ENCODE results near the gene ETF1.

The ETF1 gene

DNA sequence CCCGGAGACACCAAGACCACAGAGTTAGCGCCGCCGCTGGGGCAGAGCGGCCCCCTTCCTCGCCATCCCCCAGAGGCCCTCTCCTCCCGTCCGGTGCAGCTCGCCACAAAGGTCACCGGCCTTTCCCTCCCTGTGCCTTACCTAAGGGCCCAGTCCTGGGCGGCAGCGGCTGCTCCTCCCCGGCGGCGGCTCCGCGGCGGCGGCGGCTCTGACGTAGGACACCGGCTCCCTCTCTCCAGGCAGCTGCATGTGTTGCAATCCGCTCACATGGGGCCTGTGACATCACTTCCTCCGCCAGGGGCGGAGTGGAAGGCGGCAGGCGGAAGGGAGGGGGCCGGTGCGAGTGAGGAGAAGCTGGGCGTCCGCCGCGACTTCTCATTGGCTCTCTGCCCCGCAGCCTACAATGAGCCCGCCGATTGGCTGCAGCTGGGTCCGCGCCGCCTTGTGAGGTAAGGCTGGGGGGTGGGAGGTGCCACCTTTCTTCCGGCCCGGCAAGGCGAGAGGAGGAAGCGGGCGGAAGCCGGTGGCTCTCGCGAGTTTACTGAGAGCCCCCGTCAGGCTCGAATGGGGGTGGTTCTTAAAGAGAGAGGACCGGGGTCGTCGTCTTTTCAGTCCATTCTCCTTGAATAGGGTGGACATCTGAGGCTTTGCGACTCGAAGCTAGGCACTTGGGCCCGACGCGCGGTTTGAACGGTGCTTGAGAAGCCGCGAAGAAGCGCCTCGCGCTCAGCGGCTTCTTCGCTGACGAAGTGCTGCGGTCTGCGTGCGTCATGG lies at the start of gene ETF1:
Gene ETF1, minus strand, starts transcription at position 281 of the 774 bp plus-strand sequence. CDS start 318 bp downstream, outside the sequence.
- DNase-seq (ENCODE audit: low spot score) = peak; percentile 99

DNA sequence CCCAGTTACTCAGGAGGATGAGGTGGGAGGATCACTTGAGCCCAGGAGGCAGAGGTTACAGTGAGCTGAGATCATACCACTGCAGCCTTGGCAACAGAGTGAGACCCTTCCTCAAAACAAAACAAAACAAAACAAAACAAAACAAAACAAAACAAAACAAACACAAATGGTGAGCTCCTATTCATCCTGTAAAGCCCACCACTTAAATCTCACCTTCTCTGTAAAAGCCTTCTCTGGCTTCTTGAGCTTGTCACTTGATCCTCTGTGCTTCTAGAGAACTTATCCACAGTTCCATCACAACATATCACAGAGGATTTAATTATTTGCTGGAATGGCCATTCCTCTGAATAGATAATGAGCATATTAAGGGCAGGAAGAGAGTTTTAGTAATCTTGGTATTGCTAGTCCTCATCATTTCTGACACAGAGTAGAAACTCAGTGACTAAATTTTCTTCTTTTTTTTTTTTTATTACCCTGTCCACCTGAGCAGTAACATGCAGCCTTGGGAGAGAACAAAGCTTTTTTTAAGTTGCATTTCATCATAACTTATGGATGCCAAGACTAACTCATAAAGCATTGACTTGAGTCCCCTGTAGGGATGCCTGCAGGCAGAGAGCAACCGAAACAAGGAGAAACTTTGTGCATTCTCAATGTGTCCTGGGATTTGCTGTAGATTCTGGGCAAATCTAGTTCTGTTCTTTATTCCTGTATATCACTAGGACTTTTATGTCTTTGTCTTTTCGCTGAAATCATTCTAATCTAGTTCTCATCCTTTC lies 45.2 kb upstream of the ETF1 start:
- no peak for DNase-seq (ENCODE audit: low spot score)

DNA sequence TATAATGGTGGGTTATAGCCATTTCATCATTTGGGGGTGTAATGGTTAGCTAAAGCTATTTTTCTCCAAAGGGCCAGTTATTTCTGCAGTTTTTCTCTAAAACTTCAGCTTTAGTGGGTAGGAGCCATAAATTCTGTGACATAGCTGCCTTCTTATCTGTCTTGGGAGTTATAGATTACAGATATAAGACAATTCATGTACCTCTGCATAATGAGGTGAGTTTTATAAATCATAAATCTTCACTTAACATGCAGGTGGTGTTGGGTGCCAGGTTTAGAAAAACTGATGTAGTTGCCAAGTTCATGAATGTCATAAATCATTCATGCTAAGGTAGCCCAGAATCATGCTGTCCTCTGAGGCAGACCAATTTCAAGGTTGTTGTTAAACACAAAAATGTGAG lies 42.1 kb upstream of the ETF1 start:
- DNase-seq (ENCODE audit: low spot score) = no peak

DNA sequence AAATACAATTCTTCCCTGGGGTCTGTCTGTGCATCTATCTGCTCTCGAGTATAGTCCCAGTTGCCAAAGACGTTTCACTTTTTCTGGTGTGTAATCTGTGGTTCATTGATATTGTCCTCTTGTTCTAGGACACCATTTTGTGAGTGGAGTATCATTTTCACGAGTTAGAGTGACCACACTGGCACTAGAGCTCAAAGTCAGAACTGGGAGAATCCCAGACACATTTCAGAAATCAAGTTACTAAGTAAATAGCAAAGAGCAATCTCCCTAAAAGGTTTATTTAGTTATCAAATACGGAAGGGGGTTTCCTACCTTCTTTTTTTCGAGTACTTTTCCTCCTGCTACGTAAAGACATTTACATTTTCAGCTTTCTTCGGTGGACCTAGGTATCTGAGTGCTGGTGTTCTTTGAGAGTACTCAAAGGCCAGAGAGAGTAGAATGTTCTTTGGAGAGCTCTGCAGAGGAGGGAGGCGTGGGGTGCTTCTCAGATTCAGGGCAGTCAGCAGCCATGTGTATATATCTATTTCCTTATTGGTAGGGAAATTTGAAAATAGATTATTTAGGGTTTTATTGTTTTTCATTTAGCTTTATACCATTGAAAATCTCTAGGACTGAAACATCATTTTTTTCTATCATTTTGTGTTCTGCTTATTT lies 41.1 kb upstream of the ETF1 start:
- DNase-seq (ENCODE audit: low spot score) = no peak

DNA sequence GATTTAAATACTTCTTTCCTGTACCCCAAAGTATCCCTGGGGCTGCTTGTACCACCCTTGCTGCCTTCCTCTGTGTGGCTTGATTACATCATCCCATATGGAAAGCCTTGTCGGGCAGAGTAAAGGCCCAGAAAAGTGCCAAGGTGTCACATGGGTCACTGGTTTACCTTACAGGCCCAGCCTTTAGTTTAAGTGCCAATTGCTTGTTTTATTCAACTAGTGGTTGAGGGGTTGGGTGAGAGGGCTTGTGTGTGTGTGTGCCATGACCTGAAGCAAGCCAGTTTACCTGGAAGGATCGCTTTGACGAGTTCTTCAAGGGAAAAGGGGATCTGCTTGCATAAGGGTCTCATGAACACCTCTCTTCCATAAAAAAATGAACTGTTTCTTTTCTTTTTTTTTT lies 39.9 kb upstream of the ETF1 start:
- no peak for DNase-seq (ENCODE audit: low spot score)

DNA sequence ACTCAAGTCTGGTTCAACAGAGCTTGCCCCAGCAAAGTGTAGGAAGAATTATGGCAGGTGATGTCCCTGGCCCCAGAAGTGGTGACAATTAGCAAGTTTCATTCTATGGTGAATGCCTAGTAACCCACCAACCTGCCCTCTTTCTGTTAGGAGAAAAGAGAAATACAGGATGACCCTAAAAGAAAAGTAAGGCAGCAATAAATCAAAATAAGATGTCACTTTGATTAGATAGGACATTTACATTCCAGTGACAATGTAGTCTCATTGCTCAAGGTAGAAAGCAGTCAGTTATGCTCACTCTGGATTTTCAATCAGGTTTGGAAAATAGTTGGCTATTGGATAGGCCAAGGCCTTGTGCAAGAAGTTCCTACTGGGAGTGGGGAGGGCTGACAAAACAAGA lies 37.7 kb upstream of the ETF1 start:
- no peak for DNase-seq (ENCODE audit: low spot score)

DNA sequence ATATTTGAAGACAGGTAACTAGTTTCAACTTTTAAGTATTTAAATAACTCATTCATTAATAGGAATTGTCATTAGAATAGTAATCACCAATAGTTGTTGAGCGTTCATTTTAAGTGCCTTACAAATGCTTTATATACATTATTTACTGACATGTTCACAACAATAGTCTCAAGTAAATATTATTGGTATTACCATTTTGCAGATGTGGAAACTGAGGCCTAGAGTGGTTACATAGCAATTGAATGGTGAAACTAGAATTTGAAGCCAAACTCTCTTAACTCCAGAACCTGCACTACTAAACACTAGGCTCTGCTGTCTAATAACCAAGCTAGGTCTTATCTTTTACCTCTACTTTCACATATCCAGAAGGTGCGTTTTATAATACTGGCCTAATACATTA lies 37.0 kb upstream of the ETF1 start:
- DNase-seq (ENCODE audit: low spot score) = no peak

DNA sequence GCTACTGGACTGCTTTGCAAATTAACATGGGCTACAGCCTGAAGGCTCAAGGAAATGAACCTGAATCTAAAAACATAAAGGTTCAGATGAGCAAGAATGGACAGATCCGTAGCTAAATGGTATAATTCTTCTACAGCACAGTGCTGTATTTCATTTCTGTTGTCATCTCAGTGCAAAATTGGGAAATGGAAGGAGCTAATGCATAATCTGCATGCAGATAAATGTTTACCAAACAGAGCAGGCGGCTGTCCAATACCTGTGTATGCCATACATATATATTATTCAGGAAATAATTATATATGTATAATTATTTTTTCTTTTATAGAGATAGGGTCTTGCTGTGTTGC lies 36.5 kb upstream of the ETF1 start:
- DNase-seq (ENCODE audit: low spot score) = no peak

DNA sequence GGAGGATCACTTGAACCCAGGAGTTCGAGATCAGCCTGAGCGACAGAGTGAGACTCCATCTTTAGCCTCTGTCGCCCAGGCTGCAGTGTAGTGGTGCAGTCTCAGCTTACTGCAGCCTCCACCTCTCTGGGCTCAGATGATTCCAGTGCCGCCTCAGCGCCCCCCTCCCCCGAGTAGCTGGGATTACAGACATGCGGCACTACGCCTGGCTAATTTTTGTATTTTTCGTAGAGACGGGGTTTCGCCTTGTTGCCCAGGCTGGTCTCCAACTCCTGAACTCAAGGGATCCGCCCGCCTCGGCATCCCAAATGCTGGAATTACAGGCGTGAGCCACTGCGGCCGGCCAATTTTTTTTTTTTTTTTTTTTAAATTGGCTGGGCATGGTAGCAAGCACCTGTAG lies 34.4 kb upstream of the ETF1 start:
- DNase-seq (ENCODE audit: low spot score) = no peak

DNA sequence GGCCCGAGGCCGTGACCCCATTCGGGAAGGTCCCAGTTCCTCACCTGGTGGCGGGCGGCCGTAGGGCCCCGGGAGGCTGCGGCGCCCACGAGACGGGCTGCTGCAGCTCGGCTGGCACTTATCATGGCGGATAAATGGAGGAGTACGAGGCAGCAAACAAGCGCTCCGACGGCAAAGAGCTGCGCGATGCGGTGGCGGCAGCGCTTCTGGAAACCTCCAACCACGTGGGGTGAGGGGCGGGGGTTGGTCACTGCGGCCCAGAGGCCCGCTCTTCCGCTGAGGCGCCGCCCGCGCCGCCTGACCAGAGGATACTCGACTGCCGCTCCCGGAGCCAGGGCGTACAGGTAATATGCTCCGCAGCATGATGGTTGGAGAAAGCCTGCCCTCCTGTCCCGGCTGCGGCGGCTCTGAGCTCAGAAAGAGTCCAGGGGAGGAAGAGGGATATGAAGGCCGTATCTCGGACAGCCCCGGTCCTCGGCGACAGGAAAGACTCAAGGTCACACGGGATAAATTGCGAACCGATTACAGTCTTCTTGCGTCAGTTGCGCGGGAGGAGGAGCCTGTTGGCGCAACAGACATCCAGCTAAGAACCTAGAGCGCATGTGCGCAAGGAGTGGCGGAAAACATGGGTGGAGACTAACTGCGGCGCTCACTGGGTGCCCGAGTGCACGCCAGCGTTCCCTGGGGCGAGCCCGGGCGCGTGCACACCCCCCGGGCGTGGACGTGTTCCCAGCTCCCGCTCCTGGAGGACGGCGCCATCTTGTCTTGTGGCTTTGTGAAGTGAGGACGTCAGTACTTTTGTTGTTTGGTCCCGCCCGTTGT lies 32.4 kb upstream of the ETF1 start, which contains the start of gene HSPA9:
Gene HSPA9, minus strand, starts transcription at position 208 of the 822 bp plus-strand sequence. Its CDS starts 83 bp downstream, at position 125.
- peak; percentile 99 for DNase-seq (ENCODE audit: low spot score)

DNA sequence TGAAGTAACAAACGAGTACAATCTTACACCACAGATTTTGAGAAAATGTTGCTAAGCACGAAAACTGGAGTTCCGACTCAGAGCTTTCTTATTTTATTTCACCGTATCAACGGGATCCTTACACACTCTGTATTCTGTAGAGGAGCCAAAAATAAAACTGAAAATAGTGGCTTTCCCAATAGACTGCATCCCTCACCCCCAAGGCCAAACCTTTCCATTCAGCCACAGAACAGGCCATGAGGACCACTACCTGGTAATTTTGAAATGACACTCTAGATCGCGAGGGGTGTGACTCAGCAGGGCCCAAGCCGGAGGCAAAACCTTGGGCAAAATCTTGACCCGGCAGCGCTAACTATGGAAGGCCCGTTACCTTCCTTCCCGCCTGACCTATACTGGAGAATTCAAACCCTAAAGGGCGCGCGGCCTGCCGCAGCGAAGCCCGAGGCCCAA lies 31.7 kb upstream of the ETF1 start:
- DNase-seq (ENCODE audit: low spot score) = peak; percentile 34

DNA sequence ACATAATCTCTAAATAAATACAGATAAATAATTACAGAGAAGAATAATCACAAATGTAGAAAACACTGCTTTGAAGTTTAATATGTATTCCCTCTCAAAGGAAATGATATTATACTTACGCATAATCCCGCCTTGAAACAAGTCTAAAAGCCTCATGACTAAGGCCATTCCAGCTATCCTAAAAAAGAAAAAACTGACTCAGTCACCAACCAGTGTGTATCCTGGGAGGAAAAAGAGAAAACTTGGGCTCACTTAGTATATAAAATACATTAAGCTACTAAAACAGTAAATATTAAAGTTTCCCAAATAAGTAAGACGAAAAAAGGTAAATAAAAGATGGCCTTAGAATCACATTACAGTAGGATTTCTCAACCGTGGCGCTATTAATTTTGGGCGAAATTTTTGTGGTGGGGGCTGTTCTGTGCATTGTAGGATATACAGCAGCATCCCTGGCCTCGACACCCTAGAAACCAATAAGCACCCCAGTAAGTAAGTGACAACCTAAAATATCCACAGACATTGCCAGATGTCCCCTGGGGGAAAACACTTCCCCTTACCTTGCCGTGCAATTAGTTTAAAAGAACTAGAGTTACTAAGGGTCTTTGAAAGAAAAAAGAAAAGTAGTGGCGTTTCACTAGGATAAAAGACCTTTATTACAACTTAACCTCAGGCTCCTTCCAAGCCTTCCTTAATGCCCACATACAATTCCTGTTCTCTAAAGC lies 31.1 kb upstream of the ETF1 start:
- peak; percentile 27 for DNase-seq (ENCODE audit: low spot score)

DNA sequence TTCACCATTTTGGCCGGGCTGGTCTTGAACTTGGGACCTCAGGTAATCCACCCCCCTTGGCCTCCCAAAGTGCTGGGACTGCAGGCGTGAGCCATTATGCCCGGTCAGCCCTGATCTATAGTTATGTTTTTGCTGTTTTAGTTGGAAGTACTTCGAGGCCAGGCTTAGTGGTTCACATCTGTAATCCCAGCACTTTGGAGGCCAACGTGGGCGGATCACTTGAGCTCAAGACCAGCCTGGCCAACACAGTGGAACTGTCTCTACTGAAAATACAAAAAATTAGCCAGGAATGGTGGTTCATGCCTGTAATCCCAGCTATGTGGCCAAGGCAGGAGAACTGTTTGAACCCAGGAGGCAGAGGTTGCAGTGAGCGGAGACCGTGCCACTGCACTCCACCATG lies 30.2 kb upstream of the ETF1 start:
- no peak for DNase-seq (ENCODE audit: low spot score)

DNA sequence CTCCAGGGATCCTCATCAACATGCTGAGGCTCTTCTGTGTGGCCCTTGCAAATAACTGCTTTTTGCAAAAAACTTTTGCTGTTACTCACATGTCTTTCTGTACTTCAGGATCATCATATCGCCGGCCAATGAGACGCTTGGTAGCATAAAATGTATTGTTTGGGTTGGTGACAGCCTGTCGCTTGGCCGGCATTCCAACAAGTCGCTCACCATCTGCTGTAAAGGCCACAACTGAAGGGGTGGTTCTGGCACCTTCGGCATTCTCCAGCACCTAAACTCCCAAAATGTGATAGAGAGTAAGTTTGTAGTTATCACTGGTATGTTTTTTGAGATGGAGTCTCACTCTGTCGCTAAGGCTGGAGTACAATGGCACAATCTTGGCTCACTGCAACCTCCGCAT lies 27.8 kb upstream of the ETF1 start:
- DNase-seq (ENCODE audit: low spot score) = no peak

DNA sequence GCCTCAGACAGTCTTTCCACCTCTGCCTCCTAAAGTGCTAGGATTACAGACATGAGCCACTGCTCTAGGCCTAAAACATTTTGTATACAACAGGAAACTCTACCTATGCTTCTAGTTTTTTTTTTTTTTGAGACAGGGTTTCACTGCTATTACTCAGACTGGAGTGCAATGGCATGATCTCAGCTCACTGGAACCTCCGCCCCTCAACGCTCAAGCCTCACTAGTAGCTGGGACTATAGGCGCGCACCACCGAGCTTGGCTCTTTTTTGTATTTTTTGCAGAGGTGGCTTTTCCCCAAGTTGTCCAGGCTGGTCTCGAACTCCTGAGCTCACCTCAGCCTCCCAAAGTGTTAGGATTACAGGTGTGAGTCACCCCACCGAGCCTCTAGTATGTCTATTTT lies 26.7 kb upstream of the ETF1 start:
- DNase-seq (ENCODE audit: low spot score) = no peak

DNA sequence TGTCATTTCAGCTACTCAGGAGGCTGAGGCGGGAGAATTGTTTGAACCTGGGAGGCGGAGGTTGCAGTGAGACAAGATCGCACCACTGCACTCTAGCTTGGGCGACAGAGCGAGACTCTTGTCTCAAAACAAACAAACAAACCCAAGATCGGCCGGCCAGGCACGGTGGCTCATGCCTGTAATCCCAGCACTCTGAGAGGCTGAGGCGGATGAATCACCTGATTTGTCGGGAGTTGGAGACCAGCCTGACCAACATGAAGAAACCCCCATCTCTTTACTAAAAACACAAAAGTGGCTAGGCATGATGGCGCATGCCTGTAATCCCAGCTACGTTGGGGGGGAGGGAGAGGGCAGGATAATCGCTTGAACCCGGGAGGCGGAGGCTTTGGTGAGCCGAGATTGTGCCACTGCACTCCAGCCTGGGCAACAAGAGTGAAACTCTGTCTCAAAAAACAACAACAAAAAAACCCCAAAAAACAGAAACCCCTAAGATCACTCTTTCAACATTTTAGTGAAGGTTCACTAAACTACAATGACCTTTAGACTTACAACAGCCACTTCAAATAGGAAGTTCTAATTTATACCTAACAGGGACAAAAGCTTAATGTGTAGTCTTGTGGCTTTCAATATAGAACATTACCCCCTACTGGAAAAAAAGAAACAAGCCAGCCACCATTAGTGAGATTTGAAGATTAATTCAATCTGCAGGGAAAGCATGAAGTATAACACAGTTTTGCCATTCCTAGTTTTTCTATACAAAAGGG lies 25.2 kb upstream of the ETF1 start:
- no peak for DNase-seq (ENCODE audit: low spot score)

DNA sequence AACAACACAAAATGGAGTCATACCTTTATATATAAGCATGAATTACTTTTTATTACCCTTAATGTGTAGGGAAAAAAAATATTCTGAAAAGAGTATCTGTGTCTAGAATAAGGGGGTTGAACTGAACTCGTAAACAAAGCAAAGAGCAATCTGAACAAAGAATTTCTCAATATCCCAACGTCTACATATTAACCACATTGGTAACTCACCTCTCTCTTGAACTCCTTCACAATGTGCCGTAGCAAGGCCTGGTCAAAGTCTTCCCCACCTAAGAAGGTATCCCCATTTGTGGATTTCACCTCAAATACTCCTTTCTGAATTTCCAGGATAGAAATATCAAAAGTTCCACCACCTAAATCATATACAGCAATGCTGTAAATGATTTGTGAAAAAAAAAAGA lies 23.8 kb upstream of the ETF1 start:
- no peak for DNase-seq (ENCODE audit: low spot score)

DNA sequence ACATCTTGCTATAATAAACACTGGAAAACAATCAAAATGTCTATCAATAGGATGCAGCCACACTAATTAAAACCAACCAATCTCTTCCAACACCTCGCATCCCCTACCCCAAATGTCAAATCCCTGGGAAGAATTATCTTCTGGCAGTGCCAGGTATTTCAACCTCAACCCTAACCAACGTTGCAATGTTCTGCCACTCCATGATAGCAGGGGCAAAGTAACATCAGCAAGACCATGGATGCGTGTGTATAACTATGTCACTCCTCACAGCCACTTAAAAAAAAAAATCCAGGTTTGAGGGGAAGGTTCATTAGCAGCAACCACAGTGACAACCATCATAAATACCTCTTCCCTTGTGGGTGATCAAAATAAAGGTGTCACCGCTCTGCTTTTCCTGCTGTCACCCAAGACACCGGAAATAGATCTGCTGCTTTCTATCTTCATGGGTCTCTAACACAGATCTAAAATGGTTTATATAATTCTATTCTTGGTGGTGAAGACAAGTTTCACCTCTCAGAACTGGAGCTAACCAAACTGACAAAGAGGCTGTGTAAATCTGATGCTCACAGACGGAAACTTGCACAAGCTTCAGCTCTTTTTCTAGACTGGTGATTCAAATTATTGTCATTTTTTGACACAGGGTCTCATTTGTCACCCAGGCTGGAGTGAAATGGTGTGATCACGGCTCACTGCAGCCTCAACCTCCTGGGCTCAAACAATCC lies 22.2 kb upstream of the ETF1 start:
- DNase-seq (ENCODE audit: low spot score) = no peak

DNA sequence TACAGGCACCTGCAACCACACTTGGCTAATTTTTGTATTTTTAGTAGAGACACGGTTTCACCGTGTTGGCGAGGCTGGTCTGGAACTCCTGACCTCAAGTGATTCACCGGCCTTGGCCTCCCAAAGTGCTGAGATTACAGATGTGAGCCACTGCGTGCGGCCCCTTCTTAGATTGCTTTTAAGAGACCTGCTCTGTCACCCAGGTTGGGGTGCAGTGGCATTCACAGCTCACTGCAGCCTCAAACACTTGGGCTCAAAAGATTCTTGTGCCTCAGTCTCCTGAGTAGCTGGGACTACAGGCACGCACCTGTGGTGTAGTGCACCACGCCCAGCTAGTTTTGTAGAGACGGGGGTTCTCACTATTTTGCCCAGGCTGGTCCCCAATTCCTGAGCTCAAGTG lies 21.2 kb upstream of the ETF1 start:
- DNase-seq (ENCODE audit: low spot score) = no peak

Measured in hepatic stellate cell (primary cell).